GM15510 (cell line): ENCODE results near the gene CNGB1.

Experiments used
- POLR2A ChIP-seq: IDR thresholded peaks from 3 replicates; pipeline ENCODE4 v1.6.1; 2011; ENCODE audit warnings: borderline replicate concordance; ENCODE audit not compliant: insufficient read length; ENCODE audit errors: extremely low read depth

The CNGB1 gene

GRCh38 chr16:57969451-57970123 lies 1.3 kb downstream of the CNGB1 start:
- TF ChIP-seq POLR2A, result no peak

- no peak for TF ChIP-seq POLR2A
Observed at GRCh38 chr16:57967916-57968315, 3.0 kb downstream of the CNGB1 start.

- TF ChIP-seq POLR2A, result no peak
Observed at GRCh38 chr16:57966986-57967385, 3.9 kb downstream of the CNGB1 start.

- TF ChIP-seq POLR2A, result no peak
Observed at GRCh38 chr16:57966204-57966771, 4.6 kb downstream of the CNGB1 start.

GRCh38 chr16:57964157-57964700 lies 6.7 kb downstream of the CNGB1 start:
- TF ChIP-seq POLR2A, result no peak

GRCh38 chr16:57962756-57963155 lies 8.2 kb downstream of the CNGB1 start:
- TF ChIP-seq POLR2A, result no peak

GRCh38 chr16:57962046-57962445 lies 8.9 kb downstream of the CNGB1 start:
- TF ChIP-seq POLR2A, result no peak

- no peak for TF ChIP-seq POLR2A
Observed at GRCh38 chr16:57961538-57961937, 9.4 kb downstream of the CNGB1 start.

- TF ChIP-seq POLR2A, result no peak
Observed at GRCh38 chr16:57960826-57961472, 10.0 kb downstream of the CNGB1 start.

- no peak for TF ChIP-seq POLR2A
Observed at GRCh38 chr16:57960310-57960709, 10.6 kb downstream of the CNGB1 start.

GRCh38 chr16:57959804-57960203 lies 11.1 kb downstream of the CNGB1 start:
- TF ChIP-seq POLR2A, result no peak

GRCh38 chr16:57959121-57959520 lies 11.8 kb downstream of the CNGB1 start:
- TF ChIP-seq POLR2A, result no peak

GRCh38 chr16:57958544-57958943 lies 12.4 kb downstream of the CNGB1 start:
- TF ChIP-seq POLR2A, result no peak

GRCh38 chr16:57957673-57958392 lies 13.1 kb downstream of the CNGB1 start:
- no peak for TF ChIP-seq POLR2A

- no peak for TF ChIP-seq POLR2A
Observed at GRCh38 chr16:57956924-57957672, 13.8 kb downstream of the CNGB1 start.

- no peak for TF ChIP-seq POLR2A
Observed at GRCh38 chr16:57956270-57956808, 14.6 kb downstream of the CNGB1 start.
